ENCODE results near the gene FBXL16. TPM values are rescaled to one million over a fixed set of nuclear protein-coding genes. Genes with fewer than 3 reads are reported as not detected.
A peak's percentile ranks its signal among the peaks of the same experiment; 100 is the strongest.

The FBXL16 gene
- total and polyA plus RNA-seq, 9 of the 15 experiments (the other 6 are each of a cell fraction or from before 2014, with no cell fraction given): 0.21 to 8.2 (median 1.7) TPM

GRCh38 chr16:715477-716199 lies 10.0 kb upstream of the FBXL16 start (continued):
- no peak for TF ChIP-seq ARID1B (IDR thresholded peaks at IDR 0.05)
- TF ChIP-seq CREB5 (CRISPR knock-in tag; IDR thresholded peaks at IDR 0.05): no peak
- TF ChIP-seq HIVEP1 (CRISPR knock-in tag; IDR thresholded peaks at IDR 0.05): no peak
- TF ChIP-seq ZBTB11 (CRISPR knock-in tag; IDR thresholded peaks at IDR 0.05): peak in 1 of 3 experiments; percentile 43; a peak in 1 of 6 replicates
- no peak for TF ChIP-seq ELF1 (tag; IDR thresholded peaks at IDR 0.05)
- TF ChIP-seq ZNF347 (CRISPR knock-in tag; IDR thresholded peaks at IDR 0.05; ENCODE audit: low read depth): no peak
- TF ChIP-seq ZBTB7A (IDR thresholded peaks at IDR 0.05; ENCODE audit: borderline replicate concordance, control insufficient read depth, low read depth, low read length): peak; percentile 75; the same call in 1 of the 2 replicates
- TF ChIP-seq CTCF (IDR thresholded peaks at IDR 0.05 in 2 of 3, conservative IDR thresholded peaks at IDR 0.05 in 1 of 3; ENCODE audit: insufficient read depth in 2 of 3, low read depth in 1 of 3, low read length in 3 of 3): peak; percentile 26 to 76 (median 56); a peak in 4 of 6 replicates
- no peak for TF ChIP-seq KHSRP (IDR thresholded peaks at IDR 0.05)
- TF ChIP-seq PKNOX1 (IDR thresholded peaks at IDR 0.05): no peak
- 0 out of 2 replicates have a peak, but pooled peaks have one; percentile 9 for TF ChIP-seq EGR1 (conservative IDR thresholded peaks at IDR 0.05)
- TF ChIP-seq SETDB1 (IDR thresholded peaks at IDR 0.05; ENCODE audit: low read length): no peak
- TF ChIP-seq SRSF1 (IDR thresholded peaks at IDR 0.05; ENCODE audit: low read depth, low read length): no peak
- TF ChIP-seq ZNF124 (CRISPR knock-in tag; IDR thresholded peaks at IDR 0.05): no peak
- TF ChIP-seq MAFK (IDR thresholded peaks at IDR 0.05; ENCODE audit: low read length): no peak
- peak; percentile 10; the same call in 1 of the 2 replicates for TF ChIP-seq VEZF1 (CRISPR knock-in tag; IDR thresholded peaks at IDR 0.05)
- TF ChIP-seq ZFP36 (IDR thresholded peaks at IDR 0.05; ENCODE audit: low read depth, low read length, partially characterized antibody): no peak

Measured in K562 (cell line).